NCI-H1930 (cell line): ENCODE data around the gene PHF3.

Experiments used
- DNase-seq, 2 experiments: peaks; one replicate each; lab custom pipeline; 2025; lab: John Stamatoyannopoulos, UW

Gene PHF3

DNA sequence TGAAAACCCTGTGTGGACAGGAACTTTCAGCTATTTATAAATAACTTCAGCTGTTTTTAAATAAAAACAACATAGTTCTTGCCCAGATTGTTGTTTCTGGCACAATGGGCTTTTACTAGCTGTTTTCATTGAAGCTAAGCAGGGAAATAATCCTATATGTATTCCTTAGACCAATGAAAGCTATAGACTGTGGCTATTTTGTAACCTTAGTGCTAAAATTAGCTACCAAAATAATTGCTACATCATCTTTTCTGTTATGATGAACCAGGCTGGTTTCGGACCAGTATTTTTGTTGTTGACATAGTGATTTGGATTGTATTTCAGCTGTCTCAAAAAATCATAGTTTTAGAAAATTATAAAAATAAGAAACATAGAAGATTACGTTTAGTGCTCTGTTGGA is 13.7 kb downstream of the PHF3 start:
- DNase-seq: no peak

DNA sequence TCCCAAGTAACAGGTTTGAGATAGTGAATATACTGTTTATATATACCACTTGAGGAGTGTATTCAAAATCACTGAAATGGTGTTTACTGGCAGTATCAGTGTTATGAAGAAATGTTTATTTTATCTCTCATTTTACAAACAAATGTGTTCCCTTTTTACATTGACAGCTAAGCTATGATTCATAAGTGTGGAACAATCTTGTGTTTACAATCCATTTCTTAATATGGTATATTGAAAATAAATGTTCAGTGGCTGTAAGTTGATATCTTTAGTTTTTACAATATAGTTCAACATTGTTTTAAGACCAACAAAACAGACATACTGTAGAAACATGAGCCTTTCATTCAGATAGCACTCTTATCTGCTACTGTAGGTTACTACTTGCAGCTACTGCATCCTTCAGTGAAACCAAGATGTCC is 14.3 kb downstream of the PHF3 start:
- DNase-seq: peak in 1 of 2 experiments; percentile 21

DNA sequence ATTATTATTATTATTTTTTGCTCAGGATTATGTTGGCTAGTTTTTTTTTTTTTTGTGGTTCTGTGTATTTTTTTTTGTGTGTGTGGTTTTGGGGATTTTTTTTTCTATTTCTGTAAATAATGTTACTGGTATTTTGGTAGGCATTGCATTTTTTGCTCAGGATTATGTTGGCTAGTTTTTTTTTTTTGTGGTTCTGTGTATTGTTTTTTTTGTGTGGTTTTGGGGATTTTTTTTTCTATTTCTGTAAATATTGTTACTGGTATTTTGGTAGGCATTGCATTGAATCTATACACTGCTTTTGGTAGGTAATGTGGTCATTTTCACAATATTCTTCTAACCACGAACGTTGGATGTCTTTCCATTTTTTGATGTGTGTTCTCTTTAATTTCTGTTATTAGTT is 17.4 kb downstream of the PHF3 start:
- no peak for DNase-seq

DNA sequence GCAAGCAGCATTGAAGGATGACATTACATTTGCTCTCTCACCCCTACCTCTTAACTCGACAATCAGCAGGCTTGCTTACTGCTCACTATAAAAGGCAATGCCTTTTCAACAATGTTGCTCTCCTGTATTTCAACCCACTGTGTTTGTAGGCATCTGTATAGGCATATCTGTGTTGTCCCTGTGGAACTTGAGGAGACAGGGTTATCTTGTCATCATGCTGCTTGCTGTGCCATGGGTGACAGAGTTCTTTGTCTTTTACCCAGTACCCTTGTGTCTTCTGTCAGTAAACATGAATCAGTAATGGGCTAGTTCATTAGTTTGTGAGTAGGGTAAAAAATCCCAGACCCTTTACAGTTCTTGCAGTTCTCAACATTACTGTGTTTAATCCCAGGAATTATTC is 25.2 kb downstream of the PHF3 start:
- no peak for DNase-seq

DNA sequence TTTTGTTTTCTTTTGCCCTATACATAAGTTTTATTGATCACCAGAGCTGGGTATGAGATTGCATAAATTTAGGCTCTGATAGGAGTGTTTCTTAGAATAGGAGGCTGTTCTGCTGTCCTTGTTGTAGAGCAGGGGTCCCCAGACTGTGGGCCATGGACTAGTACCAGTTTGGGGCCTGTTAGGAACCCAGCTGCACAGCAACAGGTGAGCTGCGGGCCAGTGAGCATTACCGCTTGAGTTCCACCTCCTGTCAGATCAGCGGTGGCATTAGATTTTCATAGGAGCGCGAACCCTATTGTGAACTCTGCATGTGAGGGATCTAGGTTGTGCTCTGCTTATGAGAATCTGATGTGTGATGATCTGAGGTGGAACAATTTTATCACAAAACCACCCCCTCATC is 26.2 kb downstream of the PHF3 start:
- DNase-seq: no peak

DNA sequence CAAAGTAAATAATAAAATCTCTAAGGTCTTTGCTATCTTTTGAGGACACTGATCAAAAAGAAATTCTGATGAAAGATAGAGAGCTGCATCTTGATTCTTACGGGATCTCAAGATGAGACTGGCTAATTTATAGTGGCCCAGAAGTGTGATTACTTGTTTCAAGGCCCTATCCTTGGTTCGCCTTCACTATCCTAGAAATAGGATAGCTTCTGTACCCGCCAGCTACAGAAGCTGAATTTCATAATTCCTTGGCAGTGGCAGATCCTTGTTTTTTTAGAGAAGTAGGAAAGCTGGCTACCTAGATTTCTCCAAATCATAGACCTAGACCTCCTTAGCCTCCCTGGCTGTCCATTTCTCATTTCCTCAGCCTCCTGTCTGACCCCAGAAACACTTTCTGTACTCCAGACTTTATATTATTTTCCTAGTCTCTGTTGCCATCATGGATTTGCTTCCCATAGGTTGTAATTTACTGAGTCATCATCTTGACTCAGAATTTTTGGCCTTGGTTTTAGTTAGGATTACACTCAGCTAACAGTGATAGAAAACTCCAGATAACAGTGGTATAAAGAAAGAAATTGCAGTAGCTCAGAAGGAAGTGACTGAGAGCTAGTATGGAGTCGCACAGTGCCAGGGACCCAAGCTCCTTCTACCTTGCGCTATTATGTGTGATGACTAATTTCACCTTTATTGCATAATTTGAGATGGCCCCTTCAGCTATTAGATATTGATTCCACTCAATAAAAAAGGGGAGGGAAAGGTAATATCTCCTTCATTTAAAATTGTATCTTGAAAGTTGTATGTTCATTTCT is 27.7 kb downstream of the PHF3 start:
- DNase-seq: no peak

DNA sequence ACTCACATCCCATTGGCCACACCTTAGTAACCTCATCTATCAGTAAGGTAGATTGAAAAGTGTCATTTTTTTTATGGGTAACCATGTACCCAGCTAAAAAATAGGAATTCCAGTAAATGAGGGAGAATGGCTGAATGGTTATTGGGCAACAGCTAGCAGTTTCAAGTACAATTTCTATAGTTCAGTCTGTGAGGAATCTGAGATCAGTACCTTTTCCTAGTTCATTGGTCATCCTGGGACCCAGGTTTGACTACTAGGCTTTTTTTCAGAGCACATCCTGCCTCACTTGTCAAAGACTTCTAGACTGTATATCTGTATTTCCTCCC is 28.3 kb downstream of the PHF3 start:
- no peak for DNase-seq

DNA sequence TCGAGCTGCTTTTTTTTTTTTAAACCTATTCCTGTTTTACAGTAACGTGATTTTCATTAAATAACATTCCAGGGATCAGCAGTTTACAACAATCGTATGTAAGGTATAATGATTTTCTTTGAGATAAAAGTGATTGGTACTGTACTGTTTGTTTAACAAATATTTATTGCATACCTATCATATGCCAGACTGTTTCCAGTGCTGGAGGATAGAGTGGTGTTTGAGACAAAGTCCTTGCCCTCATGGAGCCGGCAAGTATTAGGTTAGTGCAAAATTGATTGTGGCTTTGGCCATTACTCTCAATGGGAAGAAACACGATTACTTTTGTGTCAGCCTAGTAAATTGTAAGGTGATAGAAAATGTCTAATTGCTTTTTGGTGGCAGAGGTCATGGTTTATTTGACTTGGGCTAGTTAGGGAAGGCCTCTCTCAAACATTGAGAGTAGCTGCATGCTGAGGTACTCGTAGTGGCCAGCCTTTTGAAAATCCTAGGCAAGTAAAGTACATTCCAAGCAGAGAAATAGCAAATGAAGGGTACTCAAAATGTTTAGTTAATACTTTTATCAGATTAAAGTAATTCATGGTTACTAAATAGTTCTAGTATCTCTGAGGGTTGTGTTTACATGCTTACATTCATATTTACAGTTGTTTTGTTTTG is 35.6 kb downstream of the PHF3 start:
- DNase-seq: no peak

DNA sequence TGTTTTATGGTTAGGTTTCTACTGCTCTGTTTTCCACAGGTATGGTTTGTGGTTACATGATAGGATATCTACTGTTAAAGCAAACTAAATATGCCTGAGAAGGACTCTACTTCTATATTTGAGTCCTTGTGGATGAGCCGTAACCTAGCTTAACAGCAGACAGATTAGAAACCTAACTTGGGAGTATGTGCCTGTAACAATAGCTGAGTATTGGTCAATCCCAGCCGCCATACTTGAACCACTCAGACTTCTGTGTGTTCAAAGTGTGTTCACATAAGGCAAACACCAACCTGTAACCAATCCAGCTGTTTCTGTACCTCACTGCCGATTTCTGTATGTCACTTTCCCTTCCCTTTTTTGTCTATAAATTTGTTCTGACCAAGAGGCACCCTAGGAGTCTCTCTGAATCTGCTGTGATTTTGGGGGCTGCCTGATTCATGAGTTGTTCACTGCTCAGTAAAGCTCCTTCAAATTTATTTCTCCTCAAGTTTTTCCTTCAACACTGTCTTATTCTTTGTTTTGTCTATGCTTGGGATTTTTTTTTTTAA is 37.1 kb downstream of the PHF3 start:
- DNase-seq: no peak

DNA sequence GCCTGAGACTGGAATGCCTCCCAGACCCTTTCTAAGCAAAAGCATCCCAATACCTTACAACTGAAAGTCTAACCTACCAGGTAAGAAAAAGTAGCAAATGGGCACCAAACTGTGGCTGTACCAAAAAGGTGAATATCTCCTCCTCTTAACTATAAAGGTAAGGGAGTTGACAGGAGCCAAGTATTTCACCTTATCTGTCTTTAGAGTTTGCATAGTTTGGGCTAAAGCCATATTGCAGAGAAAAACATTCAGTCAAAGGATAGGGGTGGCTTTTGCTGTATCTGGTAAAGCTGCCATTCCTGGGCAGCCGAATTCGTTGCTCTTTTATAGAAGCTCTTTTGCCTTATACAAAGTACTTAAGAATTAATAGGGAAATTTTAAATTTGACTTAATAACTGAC is 38.1 kb downstream of the PHF3 start:
- DNase-seq: no peak

DNA sequence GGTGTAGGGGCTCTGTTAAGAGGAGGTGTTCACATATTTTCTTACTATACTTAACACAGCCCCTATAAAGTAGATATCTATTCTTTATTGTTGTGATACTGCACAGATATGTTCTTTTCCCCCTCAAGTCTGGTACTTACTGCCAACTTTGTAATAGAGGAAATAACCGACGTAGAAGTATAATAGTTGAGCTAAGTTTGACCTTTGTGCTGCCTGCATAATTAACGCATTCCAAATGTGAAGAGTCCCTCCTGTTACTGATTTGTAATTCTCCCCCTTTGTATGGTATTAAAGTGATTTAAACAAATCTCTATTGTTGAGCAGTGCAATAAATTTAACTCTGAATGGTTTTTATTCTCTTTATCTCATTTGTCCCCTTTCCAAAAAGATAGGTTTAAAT is 39.0 kb downstream of the PHF3 start:
- no peak for DNase-seq

DNA sequence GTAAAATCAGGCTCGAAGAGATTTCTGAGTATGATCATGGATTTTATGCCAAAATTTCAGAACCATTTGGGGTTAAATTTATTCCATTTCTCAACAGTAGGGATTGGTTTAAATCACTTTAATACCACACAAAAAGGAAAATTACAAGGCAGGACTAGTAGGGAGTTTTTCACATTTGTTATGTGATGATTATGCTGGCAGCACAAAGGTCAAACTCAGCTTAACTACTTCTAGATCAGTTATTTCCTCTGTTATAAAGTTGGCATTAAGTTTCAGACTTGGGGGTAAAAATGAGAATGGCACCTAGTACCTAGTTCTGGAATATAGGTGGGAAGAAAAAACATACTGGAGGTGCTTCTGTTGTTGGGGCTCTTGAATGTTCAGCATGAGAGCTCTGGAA is 39.5 kb downstream of the PHF3 start:
- no peak for DNase-seq

DNA sequence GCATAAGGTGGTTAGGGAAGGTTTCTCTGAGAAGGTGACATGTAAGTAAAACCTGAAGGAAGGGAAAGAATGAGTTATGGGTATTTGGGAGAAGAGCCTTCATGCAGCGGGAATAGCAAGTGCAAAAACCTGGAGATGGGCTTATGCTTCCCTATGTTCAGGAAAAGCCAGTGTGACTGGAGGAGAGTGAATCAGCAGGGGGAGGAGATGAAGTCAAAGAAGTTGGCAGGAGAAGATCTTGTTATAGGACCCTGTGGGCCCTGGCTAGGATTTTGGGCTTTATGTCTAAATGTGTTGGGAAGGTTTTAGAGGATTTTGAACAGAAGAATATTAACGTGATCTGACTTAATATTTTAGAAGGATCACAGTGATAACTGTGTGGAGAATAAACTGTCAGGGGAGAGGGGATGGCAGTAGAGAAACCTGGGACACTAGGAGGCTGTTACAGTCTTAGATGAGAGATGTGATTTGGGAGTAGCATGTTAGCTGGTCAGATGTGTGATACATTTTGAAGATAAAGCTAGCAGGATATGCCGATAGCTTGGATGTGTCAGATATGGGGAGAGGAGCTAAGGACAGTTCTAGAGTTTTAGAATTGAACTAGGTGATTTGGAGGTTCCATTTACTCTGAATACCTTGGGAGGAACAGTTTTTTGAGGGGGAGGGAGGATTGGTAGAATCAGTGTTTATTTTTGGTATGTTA is 41.0 kb downstream of the PHF3 start:
- DNase-seq: no peak

DNA sequence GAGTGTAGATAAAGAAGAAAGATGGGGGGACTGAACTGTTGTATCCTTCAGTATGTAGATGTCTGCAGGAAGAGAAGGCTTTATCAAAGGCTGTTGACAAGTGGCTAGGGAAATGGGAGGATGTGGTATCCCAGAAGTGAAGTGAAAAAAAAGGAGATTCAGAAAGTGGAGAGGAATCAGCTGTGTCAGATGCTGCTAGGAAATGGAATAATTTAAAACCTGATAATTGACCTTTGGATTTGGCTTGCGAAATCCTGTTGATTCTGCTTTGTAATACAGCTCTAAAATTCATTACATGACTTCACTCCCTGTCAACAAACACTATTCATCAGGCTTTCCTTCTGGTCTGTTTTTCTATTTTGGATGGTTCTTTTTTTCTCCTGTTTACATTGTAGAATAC is 41.7 kb downstream of the PHF3 start:
- no peak for DNase-seq

DNA sequence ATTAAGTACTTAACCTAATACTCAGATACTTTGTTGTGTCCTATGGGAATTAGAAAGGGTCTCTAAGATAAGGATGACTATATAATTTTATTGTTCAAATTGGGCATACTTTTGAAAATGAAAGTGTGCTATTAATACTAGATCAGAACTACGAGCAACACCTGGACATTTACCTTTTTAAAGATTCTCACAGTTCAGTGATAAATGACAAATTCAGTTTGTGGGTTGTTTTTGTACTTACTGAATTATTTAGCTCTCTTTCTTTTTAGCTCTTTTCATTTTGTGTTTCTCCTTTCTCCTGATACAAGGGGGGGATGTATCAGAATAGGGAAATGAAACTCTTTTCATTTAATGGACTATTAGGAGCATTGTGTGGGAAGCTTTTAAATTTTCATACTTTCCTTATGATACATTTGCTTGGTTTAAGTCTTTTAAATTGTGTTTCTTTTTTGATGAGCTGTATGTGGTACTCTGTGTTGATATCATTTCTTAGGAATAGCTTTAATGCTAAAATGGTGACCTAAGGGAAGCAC is 47.5 kb downstream of the PHF3 start:
- DNase-seq: no peak

DNA sequence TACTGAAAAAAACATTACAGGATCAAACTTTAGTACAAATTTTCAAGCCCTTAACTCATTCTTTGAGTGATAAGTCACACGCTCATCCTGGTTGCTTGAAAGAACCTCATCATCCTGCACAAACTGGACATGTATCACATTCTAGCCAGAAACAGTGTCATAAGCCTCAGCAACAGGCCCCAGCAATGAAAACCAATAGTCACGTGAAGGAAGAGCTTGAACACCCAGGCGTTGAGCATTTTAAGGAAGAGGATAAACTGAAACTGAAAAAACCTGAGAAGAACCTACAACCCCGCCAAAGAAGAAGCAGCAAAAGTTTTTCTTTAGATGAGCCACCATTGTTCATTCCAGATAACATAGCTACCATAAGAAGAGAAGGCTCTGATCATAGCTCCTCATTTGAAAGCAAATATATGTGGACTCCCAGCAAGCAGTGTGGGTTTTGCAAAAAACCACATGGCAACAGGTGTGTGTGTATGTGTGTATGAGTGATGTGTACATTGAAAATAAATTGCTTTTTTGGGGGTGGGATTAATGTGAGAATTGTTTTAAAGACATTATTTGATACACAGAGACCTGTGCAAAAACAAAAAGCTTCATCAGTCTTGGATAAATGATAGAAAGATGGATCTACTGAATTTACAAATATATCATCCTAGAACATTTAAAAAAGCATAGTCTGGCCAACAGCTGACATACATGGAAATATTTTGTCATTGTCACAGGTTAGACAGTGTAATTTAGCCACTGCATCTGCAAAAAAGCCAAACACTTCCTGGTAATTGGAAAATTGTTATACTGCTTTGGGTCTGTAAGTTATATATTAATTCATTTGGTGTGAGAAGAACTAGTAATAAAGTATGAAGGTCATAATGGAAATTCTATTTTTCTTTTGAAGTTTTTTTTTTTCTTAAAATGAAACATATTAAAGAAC is 50.1 kb downstream of the PHF3 start:
- no peak for DNase-seq

DNA sequence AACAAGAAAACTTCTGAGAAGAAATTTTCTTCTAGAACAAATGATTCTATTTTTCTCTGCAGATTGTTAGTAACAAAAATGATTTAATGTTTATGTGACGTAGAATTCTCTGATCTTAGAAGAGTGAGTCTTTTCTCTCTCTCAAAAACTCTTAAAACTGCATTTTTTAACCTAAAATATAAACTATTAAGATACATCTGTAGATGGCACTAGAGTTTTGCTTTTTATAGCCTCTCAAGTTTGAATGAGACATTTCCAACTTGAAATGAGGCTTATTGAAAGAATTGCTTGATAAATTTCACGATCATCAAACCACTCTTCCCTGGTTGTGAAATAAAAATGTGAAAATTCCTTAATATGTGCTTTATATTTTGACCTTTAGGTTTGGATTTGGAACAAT is 53.8 kb downstream of the PHF3 start:
- DNase-seq: no peak

DNA sequence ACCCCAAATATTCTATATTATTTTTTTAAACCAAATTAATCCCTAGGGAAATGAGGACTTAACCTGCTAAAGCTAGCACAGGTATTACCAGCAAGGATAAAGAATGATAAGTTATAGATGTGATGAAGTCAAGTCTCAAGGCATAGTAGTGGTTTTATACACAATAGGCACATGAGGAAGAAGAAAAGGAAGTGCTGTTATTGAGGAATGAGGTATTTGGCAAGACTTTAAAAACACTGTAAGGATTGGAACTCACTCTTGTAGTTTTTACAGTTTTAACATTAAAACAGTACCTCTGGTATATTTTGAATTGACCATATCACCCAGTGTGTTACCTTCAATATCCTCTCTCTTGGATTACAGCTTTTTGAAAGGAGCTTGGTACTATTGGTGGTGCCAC is 54.6 kb downstream of the PHF3 start:
- no peak for DNase-seq

DNA sequence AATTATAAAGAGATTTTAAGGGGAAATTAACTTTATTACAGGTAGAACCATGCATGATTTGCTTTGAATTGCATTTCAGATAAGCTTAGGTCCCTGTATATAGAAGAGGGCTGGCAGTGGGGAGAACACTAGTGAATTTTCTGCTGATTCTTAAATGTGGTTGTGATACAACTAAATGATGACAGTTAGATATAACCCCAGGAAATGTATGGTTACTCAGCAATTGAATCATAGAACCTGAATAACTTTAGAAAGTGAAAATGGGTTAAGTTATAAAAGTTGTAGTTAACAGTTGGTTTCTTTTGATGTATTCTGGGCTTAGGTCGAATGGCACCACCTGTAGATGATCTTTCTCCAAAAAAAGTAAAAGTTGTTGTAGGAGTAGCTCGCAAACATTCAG is 70.1 kb downstream of the PHF3 start:
- DNase-seq: no peak

DNA sequence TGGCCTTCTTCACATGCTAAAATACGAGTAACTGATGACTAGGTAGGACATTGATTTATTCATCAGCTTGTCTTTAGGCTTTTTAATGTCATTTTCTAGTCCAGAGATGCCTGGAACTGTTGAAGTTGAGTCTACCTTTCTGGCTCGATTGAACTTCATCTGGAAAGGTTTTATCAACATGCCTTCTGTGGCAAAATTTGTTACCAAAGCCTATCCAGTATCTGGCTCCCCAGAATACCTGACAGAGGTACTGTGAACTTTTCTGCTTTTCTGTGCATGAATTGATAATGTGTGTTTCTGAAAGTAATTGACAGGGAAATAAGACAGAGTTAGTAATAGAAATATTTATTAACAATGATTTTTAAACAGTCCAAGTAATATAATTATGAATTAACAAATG is 71.0 kb downstream of the PHF3 start:
- DNase-seq: no peak

DNA sequence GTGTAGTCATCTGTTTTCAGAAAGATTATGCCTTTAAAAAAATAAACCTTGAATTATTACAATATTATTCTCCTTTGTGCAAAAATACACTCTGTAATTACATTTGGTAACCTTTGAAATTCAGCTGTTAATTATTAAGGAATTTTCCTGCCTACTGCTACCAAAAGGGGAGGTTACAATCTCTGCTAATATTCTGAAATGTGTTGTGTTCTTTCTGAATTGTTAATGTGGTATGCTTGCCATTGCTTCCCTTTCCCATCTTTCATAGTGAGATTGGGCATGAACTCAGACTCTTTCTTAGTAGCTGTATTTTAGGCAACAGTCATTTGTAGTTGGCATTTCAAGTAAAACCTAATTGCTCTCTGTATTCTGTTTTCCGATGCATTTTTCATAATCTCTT is 73.0 kb downstream of the PHF3 start:
- no peak for DNase-seq

DNA sequence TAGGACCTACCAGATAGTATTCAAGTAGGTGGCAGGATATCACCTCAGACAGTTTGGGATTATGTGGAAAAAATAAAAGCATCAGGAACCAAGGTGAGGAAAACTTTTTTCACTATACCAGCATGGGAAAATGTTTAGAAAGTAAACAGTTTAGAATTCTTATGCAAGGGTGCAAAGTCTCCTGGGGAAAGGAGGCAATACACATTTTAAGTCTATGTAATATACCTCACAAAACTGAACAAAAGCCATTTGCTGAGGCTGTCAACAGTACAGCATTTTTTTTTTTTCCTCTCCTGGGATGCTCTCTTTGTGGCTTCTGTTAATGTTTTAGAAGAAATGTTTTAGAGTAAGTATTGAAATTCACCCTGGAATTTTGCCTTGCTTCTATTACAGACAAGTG is 73.5 kb downstream of the PHF3 start:
- no peak for DNase-seq
